NCI-H1436 (cell line): ENCODE measurements around the gene BIN1.

Source experiments
- DNase-seq: peaks from one replicate; lab custom pipeline; 2025; lab: John Stamatoyannopoulos, UW

The BIN1 gene

DNA sequence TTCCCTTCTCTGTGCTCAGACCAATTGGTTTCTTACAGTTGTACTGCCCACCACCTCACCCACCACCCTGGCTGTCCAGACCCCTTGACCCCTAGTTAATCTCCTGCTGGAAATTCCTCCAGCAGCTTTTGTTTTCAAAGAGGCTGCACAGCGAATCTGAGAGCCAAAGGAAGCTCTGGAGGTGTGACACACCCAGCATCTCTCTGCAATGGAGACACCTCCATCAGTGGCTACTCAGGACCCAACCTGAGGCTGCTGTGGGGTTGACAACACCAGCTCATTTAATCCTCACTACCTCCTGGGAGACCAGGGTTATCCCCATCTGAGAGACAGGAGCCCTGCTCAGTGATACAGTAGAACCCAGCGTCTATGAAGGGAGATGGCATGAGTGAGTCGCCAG lies 86.4 kb downstream of the BIN1 start:
- DNase-seq = no peak

DNA sequence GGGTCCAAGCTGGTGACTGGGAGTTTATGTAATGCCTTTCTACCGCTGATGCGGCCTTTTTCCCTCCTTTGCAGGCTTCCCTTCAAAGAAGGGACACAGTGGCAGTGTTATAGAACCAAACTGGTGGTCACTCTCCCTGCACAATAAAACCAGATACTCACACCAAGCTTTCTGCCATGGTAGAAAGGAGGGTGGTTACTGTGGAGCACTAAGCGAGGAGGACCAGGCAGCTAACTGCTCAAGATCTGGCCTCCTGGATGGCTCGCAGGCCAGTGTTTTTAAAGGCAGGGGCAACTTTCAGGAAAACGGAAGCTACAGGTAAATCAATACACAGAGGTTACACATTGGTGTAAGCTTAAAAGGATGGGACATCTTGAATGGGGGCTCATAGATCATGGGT lies 89.4 kb downstream of the BIN1 start:
- DNase-seq = no peak

DNA sequence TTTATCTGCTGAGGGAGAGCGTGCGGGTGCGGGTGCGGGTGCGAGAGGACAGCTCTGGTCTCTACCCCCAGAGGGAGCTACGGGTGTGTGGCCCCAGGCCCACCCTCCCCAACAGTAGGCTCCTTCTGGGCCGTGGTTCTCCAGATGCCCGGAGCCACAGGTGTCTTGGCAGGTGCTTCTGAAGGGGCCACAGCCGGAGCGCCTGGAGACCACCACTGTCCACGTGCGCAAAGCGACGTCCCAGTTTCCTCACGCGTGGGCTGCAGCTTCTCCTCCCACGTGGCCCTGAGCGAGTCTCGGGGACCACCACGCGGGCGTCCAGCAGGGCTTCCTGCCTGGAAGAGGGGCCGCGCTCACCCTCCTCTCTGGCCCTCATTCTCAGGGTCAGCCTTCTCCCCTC lies 90.6 kb downstream of the BIN1 start:
- no peak for DNase-seq

DNA sequence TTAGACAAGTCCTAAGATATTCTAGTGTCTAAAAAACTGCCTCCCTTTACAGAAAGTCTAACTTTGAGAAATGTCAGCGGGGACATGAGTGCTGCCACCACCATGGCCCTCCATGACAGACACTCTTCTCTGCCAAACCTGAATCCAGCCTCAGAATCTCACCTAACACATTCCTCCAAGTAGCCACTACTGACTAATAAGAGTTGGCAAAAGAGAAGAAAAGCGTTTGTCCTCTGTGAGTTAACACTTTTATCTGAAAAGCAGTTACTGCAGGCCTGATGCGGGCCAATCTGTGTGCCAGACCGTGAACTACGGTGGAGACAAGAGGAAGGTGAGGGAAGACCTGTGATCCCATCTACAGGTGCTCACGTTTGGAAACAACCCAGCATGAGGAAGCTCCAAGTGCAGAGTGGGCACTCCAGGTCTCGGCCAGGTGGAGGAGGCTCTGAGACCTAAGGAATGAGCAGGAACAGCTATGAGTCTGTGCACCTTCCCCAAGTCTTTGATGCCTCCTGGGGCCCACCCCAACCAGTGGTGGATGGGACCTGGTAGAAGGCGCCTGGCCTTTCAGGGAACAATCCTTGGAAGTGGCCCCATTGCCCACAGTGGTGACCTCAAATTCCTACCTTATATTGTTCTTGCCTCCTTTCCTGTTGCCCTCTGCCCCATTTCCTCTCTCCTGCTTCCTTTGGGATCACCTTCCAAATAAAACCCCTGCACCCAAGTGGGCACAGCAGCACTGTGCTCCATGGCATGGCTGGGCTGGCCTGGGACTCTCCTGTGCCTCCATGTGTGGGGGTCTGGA lies 91.6 kb downstream of the BIN1 start:
- no peak for DNase-seq

DNA sequence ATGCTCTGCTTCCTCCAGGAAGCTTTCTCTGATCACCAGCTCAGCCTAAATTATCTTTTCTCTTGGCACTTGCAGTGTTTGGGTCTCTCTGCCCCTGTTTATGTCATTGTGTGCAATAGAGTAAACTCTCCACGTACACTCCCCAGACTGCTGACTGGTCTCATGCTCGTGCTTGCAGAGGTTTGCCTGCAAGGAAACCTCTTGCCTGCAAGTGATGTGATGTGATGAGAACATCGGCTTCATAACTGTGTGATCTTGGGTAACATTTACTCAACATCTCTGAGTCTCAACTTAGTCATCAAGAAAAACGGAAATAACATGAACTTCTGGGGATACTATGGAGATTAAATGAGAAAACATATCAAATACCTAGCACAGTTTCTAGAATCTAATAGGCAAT lies 92.3 kb downstream of the BIN1 start:
- DNase-seq = no peak

DNA sequence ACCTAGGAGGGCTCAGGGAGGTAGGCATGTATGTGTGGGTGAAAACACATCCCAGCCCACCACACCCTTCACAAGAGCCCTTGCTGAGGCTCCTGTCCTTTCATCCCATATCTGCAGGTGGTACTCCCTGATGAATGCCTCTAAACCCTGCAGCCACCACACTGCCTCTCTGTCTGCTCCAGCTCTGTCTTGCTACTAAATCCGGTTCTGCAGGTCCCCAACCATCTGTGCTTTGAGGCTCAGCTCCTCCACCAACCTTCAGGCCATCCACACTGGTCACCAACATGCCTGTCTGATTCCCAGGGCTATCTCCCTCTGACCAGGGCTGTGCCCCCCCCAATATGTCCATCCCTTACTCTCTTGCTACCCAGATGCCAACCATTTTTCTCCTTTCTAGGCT lies 92.7 kb downstream of the BIN1 start:
- no peak for DNase-seq

DNA sequence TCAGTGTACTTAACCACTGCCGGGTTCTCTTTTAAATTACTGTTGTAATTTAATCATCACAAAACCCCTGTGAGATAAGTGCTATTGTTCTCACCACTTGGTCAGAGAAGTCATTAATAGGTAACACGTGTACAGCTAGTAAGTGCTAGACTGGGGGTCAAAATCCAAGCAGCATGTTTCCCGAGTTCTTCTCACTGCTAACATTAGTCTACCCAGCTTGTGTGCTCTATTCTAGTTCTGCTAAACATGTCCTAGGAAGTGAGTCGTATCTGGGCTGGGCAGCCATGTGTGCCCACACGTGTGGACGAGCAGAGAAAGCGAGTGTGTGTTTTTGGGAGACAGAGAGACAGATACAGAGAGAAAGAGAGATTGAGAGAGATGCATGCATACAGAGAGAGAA lies 94.1 kb downstream of the BIN1 start:
- DNase-seq = no peak

DNA sequence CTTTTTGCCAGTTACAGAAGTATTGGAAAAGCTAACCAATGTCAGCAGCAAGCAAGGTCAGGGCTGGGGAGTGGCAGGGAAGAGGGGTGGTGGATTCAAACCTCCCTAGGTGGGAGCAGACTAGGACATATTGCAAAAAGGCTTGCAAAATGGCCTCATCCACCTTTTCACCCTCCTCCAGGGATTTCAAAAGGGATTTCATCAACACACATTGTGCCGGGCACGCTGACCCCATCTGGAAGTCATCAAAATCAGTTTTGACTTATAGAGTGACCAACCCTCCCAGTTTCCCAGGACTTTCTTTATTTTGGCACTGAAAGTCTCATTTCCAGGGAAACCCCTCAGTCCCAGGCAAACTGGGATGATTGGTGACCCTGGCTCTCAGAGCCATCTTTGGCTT lies 94.7 kb downstream of the BIN1 start:
- no peak for DNase-seq

DNA sequence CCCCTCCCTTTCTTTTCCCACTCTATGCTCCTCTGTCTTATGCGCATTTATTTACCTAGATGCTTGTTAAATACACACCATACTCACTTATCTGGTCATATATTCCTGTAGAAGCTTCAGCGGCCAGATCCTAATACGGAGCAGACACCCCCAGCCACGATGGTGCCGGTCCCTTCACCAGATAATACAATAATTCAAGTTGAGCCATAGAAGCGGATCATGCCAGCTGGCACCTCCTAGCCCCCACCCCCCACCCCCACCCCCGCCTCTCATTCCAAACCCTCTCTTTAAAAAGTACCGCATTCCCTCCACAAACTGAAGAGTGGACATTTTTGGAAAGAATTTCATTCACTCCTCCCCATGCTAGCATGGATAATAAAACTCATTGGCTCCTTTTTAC lies 95.2 kb downstream of the BIN1 start:
- no peak for DNase-seq

DNA sequence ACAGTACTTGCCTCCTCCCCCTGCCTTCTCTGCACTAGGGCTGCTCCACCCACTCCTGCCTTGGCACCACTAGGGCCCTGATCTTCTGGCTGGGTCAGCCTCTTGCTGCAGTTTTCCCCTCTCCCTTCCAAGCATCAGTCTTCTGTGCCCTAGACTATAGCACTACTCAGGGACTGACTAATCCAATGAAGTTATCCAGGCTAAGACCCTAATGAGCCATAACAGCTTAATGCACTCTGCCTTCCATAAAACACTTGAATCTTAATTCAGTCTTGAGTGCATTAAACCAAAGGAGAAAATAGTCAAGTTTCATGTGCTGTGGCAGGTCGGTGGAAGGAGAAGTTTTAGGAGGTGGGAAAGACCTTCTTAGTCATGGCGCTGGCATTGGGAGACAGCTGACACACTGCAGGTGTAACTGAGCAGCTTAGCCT lies 95.7 kb downstream of the BIN1 start:
- DNase-seq = no peak

DNA sequence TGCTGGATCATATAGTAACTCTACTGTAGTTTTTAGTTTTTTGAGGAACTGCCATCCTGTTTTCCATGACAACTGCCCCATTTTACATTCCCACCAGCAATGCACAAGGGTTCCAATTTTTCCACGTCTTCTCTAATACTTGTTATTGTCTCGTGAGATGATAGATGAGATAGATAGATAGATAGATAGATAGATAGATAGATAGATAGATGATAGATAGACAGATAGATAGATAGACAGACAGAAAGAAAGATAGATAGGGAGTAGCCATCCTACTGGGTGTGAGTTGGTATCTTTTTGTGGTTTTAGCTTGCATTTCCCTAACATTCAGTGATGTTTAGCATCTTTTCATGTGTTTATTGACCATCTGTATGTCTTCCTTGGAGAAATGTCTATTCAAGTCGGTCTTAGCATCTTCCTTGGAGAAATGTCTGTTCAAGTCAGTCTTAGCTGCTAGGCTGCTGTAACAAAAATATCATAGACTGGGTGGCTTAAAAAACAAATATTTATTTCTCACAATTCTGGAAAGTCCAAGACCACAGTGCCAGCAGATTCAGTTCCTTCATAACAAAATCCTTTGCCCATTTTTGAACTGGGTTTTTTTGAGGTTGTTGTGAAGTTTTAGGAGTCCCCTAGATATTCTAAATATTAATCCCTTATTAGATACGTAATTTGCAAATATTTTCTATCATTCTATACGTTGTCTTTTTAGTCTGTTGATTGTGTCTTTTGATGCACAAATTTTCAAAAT lies 98.5 kb downstream of the BIN1 start:
- no peak for DNase-seq

DNA sequence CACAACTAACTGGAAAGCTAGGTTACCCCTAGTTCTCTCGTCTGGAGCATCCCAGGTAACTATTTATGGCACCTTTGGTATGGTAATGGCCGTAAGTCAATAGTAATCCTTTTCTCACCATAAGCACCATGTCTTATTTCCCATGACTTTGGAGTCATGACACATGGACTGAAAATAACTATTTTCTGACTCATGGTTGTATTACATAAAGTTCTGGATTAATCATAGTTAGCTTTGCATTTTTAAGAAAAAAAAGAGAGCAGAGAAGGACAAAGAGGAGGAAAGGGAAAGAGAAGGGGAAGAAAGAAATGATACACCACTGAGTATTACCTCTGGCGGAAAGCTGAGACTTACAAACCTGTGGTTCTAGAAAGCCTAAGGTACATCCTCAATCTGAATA lies 99.3 kb downstream of the BIN1 start:
- DNase-seq = no peak

DNA sequence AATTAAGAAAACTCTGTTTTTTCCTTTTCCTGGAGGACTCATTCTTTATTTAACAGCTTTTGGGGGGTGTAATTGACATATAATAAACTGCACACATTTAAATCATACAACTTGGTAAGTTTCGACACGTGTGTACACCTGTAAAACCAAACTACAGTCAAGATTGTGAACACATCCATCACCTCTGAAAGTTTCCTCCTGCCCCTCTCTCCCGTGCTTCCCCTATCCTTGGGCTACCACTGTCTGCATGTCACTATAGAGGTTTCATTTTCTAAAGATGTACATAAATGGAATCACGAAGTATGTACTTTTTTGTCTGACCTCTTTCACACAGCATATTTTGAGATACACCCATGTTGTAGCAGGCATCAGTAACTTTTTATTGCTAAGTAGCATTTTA lies 100.0 kb downstream of the BIN1 start:
- no peak for DNase-seq

DNA sequence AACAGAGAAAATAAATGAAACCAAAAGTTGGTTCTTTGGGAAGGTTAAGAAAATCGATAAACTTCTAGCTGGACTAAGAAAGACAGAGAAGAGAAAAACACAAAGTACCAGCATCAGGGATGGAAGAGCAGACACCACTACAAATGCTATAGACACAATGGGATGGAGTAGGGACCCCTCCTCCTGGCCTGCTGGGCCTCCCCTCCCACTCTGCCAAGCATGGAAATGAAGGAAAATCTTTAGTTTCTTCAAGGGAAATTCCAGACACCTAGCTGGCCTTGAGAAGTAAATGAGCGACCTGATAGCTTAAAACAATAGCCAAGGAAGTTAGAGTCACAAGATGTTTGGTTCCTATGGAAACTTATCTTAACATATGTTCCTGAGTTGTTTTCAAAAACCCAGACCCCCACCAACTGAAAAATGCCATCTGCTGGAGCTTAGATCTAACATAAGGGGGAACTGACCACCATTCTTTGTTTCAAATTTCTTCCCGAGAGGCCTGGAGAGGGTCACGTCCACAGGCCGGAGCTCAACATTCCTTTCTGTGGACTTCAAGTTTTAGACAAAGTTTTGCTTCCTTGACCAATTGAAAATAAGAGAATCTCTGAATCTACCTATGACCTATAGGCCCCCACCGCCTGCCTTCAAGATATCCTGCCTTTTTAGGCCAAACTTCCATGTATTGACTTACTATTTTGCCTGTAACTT lies 101.9 kb downstream of the BIN1 start:
- DNase-seq = no peak

DNA sequence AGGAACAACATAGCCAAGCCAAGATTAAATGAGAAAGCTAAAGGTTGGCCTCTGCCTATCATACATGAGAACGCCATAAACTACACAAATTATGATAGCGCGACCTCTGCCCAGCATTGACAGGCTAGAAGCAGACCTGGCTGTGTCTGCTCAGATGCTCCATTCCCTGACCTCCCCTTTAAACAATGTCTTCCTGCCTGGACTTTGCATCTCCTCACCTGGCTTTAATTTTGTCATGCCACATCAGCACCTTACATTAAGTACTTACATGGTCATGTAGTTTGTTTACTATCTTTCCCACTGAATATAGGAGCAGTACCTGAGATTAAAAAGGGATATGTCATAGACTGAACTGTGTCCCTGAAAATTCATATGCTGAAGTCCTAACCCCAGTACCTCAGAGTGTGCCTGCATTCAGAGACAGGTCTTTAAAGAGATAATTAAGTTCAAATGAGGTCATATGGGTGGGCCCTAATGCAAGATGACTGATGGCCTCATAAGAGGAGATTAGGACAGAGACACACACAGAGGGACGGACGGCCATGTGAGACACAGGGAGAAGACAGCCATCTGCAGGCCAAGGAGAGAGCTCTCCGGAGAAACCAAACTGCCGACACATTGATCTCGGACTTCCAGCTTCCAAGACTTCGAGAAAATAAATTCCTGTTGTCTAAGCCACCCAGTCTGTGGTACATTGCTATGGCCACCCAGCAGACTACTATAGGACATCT lies 103.7 kb downstream of the BIN1 start:
- no peak for DNase-seq

DNA sequence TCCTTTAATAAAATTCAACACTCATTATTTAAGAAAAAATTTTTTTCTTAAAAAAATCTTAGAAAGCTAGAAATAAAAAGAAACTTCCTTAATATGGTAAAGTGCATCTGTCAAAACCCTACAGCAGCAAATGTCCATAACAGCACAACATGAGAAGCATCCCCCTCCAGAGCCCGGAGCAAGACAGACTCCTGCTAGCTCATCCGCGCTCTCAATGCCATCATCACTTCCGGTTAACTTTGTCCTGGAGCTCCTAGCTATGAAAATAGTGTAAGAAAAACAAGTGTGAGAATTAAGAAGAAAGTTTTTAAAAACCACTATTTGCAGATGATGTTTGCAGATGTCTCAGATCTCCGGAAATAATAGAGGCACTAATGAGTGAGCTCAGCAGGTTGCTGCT lies 105.2 kb downstream of the BIN1 start:
- no peak for DNase-seq

DNA sequence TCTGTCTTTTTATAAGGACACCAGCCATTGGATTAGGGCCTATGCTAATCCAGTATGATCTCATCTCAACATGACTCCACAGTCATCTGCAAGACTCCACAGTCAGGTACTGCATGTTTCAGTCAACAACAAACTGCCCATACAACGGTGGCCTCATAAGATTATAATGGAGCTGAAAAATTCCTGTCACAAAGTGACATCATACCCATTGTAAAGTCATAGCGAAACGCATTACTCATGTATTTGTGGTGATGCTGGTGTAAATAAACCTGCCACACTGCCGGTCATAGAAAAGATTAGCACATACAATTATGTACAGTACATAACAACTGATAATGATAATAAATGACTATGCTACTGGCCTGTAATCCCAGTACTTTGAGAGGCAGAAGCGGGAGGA lies 106.0 kb downstream of the BIN1 start:
- DNase-seq = no peak

DNA sequence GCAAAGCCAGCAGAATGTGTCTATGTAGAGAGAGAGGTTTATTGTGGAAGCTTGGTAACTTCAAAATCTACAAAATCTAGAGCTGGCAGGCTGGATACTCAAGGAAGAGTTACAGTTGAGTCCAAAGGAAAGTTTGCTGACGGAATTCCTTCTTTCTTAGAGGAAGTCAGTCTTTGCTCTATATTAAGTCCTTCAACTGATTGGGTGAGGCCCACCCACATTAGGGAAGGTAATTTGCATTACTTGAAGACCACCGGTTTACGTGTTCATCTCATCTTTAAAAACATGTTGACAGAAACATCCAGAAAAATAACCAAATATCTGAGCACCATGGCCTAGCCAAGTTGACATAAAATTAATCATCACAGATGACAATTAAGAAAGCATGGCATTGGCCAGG lies 106.8 kb downstream of the BIN1 start:
- no peak for DNase-seq

DNA sequence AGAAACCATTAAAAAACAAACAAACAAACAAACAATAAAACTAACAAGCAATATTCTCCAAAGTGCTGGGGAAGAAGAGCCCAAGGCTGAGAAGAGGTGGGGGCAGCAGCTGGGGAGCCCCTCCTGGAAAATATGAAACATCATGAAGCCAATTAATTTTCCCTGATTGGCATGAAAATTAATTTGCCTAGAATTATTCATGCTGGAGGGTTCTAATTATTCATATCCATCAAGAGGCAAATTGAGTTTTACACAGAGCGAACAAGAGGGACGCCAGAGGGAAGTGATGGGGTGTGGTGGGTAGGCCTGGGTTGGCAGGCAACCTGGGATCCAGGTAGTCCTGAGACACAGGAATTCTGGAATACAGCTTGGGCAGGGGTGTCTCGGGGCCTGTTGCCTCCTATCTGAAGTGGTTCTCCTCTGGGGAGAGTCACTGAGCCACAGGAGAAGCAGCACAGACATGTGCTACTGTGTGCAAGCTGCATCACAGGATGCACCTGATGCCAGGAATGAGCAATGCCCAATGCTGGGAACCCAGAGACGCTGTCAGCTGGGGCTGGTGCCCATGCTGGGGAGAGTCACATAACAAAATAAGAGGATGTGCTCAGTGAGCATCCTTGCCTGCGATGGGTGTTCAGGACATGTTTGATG lies 107.7 kb downstream of the BIN1 start:
- DNase-seq = no peak

DNA sequence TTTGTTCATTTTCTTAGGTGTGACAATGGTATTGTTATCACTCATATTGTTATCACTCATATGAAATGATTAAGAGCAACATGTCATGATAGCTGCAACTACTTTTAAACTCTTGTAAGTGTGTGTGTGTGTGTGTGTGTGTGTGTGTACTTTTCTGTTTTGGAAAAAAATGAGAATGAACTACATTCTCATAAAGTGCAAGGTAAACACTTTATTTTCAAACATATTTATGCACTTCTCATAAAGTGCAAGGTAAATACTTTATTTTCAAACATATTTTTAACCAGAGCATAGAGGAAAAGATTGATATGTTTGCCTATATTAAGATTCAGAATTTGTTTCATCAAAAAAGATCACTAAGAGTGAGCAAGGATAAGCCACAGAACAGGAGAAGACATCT lies 108.5 kb downstream of the BIN1 start:
- DNase-seq = no peak
